Neutrophil (primary cell): Measurements from ENCODE around the gene FAM89A.

ENCODE experiments used
- H3K27ac ChIP-seq: fragments of 200-600 bp; sonication (generic); 2 replicates; pipeline ENCODE4 v1.5.1; 2016; ENCODE audit warnings: mild to moderate bottlenecking, moderate library complexity
- H3K27me3 ChIP-seq: fragments of 200-600 bp; sonication (generic); 2 replicates; pipeline ENCODE4 v1.6.0; 2016; ENCODE audit warnings: mild to moderate bottlenecking
- H3K36me3 ChIP-seq: fragments of 200-600 bp; sonication (generic); 2 replicates; pipeline ENCODE4 v1.5.1; 2017
- H3K4me1 ChIP-seq, 2 experiments: fragments of 200-600 bp in 1 of 2; sonication (generic) in 1 of 2; 1 replicate in 1 of 2; 2 replicates in 1 of 2; pipeline versions ENCODE4 v1.5.1 to v1.6.1; 2013 to 2016; ENCODE audit warnings: low read depth in 1 of 2, low read length in 1 of 2, mild to moderate bottlenecking in 1 of 2, moderate library complexity in 1 of 2; ENCODE audit not compliant: control insufficient read depth in 1 of 2, insufficient read depth in 1 of 2
- H3K4me3 ChIP-seq, 2 experiments: fragments of 200-600 bp in 1 of 2; sonication (generic) in 1 of 2; 1 replicate in 1 of 2; 2 replicates in 1 of 2; pipeline ENCODE4 v1.5.1; 2013 to 2016; ENCODE audit warnings: low read depth in 1 of 2, low read length in 1 of 2, mild to moderate bottlenecking in 1 of 2, moderate library complexity in 1 of 2
- H3K9me3 ChIP-seq: fragments of 200-600 bp; sonication (generic); 2 replicates; pipeline ENCODE4 v1.5.1; 2016
- CTCF ChIP-seq: fragments of 200-600 bp; sonication (generic); IDR thresholded peaks from 2 replicates; pipeline ENCODE4 v1.5.1; 2016; ENCODE audit warnings: antibody characterized with exemption

Gene FAM89A

GRCh38 chr1:230976825-230977747 is 63.0 kb downstream of the FAM89A start:
- peak overlapping the region; percentile 68 to 69 for H3K4me3 ChIP-seq
- no peaks in the 10 kb centered on the region for H3K9me3 ChIP-seq
- no peak for TF ChIP-seq CTCF
- peaks cover 51 to 53% of the 10 kb centered on the region in 2 experiments for H3K4me1 ChIP-seq
- H3K36me3 ChIP-seq, result peaks cover 4% of the 10 kb centered on the region
- H3K27ac ChIP-seq, result peak overlapping the region; percentile 80
- H3K27me3 ChIP-seq, result no peaks in the 10 kb centered on the region

- Histone ChIP-seq H3K4me1 (peaks cover 58 to 59% of the 10 kb centered on the region in 2 experiments), H3K9me3 (no peaks in the 10 kb centered on the region), H3K36me3 (peaks cover 4% of the 10 kb centered on the region), H3K4me3 (peak overlapping the region in 1 of 2 experiments; percentile 68), H3K27me3 (no peaks in the 10 kb centered on the region), H3K27ac (peak overlapping the region; percentile 80)
- TF ChIP-seq CTCF, result no peak
Measured at GRCh38 chr1:230976360-230976759, 63.7 kb downstream of the FAM89A start.

- Histone ChIP-seq H3K27ac (peak overlapping the region; percentile 80), H3K4me3 (no peak overlapping the region), H3K36me3 (peaks cover 4% of the 10 kb centered on the region), H3K27me3 (no peaks in the 10 kb centered on the region), H3K9me3 (no peaks in the 10 kb centered on the region), H3K4me1 (peaks cover 58 to 59% of the 10 kb centered on the region in 2 experiments)
- no peak for TF ChIP-seq CTCF
Measured at GRCh38 chr1:230975636-230976035, 64.4 kb downstream of the FAM89A start.

GRCh38 chr1:230972855-230973271 is 67.2 kb downstream of the FAM89A start:
- Histone ChIP-seq H3K27ac (peak overlapping the region; percentile 88), H3K4me3 (peak overlapping the region; percentile 26 to 37), H3K4me1 (peaks cover 45 to 46% of the 10 kb centered on the region in 2 experiments), H3K9me3 (no peaks in the 10 kb centered on the region), H3K27me3 (no peaks in the 10 kb centered on the region), H3K36me3 (peaks cover 4% of the 10 kb centered on the region)
- TF ChIP-seq CTCF, result no peak

- Histone ChIP-seq H3K27me3 (no peaks in the 10 kb centered on the region), H3K9me3 (no peaks in the 10 kb centered on the region), H3K4me1 (peaks cover 34 to 35% of the 10 kb centered on the region in 2 experiments), H3K4me3 (no peak overlapping the region), H3K36me3 (peaks cover 4% of the 10 kb centered on the region), H3K27ac (peak overlapping the region; percentile 88)
- no peak for TF ChIP-seq CTCF
Measured at GRCh38 chr1:230971771-230972170, 68.3 kb downstream of the FAM89A start.
